Thoracic aorta (tissue), 2 donors: ENCODE measurements around the gene ESRRB. TPM values are rescaled to one million over a fixed set of nuclear protein-coding genes. Genes with fewer than 3 reads are reported as not detected.

Experiments
- ATAC-seq: fragments of 150-250 bp; one replicate; pipeline ENCODE4 v1.8.0; 2017; ENCODE audit warnings: low read depth; ENCODE audit not compliant: insufficient number of reproducible peaks, low FRiP score
- DNase-seq: peaks from one replicate; pipeline ENCODE4 v3.0.0-alpha.2; 2020; ENCODE audit warnings: low spot score
- H3K27ac ChIP-seq, 2 donors: fragments of 200-600 bp; sonication (generic); 1 replicate in 1 of 2; 2 replicates in 1 of 2; pipeline ENCODE4 v1.5.1; 2016; ENCODE audit warnings: mild to moderate bottlenecking in 2 of 2, moderate library complexity in 2 of 2
- H3K27me3 ChIP-seq: fragments of 200-600 bp; sonication (generic); replicated peaks from 2 replicates; pipeline ENCODE4 v1.6.0; 2016; ENCODE audit warnings: mild to moderate bottlenecking; ENCODE audit not compliant: insufficient read depth
- H3K36me3 ChIP-seq: fragments of 200-600 bp; sonication (generic); one replicate; pipeline ENCODE4 v1.5.1; 2016
- H3K4me1 ChIP-seq, 2 donors: fragments of 200-600 bp; sonication (generic); 1 replicate in 1 of 2; 2 replicates in 1 of 2; pipeline versions ENCODE4 v1.5.1 to v1.6.0; 2016; ENCODE audit warnings: low read depth in 2 of 2, mild to moderate bottlenecking in 1 of 2; ENCODE audit not compliant: control insufficient read depth in 1 of 2
- H3K4me3 ChIP-seq: fragments of 200-600 bp; sonication (generic); 2 replicates; pipeline ENCODE4 v1.5.1; 2016; ENCODE audit warnings: mild to moderate bottlenecking
- H3K9me3 ChIP-seq: fragments of 200-600 bp; sonication (generic); 2 replicates; pipeline ENCODE4 v1.5.1; 2016
- CTCF ChIP-seq: fragments of 200-600 bp; sonication (generic); IDR thresholded peaks from one replicate; pipeline ENCODE4 v1.5.1; 2019; ENCODE audit warnings: antibody characterized with exemption
- total RNA-seq, 2 donors: library from RNA; depleted of rRNA; stranded (reverse); fragments of >200 nt; gene quantifications; one replicate each; pipeline versions ENCODE4 v1.1.0 to v1.2.3, GENCODE V29; 2016

ESRRB gene
- total RNA-seq, 2 donors from 2014 or later = 4.6 TPM; not detected in 1

- H3K27me3 ChIP-seq = no peaks in the 10 kb centered on the region
- H3K27ac ChIP-seq = no peak overlapping the region
- no peak for ATAC-seq
- no peak for TF ChIP-seq CTCF
- no peak for DNase-seq
- H3K4me3 ChIP-seq = no peak overlapping the region
- no peaks in the 10 kb centered on the region for H3K4me1 ChIP-seq
- H3K9me3 ChIP-seq = no peaks in the 10 kb centered on the region
- no peaks in the 10 kb centered on the region for H3K36me3 ChIP-seq
Observed at GRCh38 chr14:76537906-76538647, 162.1 kb downstream of the ESRRB start.

- ATAC-seq (no peak), DNase-seq (no peak)
- no peak overlapping the region for H3K27ac ChIP-seq
- no peak overlapping the region for H3K4me3 ChIP-seq
- H3K27me3 ChIP-seq = no peaks in the 10 kb centered on the region
- no peaks in the 10 kb centered on the region for H3K9me3 ChIP-seq
- H3K36me3 ChIP-seq = no peaks in the 10 kb centered on the region
- no peaks in the 10 kb centered on the region for H3K4me1 ChIP-seq
- no peak for TF ChIP-seq CTCF
Observed at GRCh38 chr14:76538648-76539008, 162.7 kb downstream of the ESRRB start.

GRCh38 chr14:76539130-76539529, 163.2 kb downstream of the ESRRB start:
- DNase-seq = no peak
- H3K27me3 ChIP-seq = no peaks in the 10 kb centered on the region
- no peaks in the 10 kb centered on the region for H3K4me1 ChIP-seq
- no peaks in the 10 kb centered on the region for H3K9me3 ChIP-seq
- no peaks in the 10 kb centered on the region for H3K36me3 ChIP-seq
- TF ChIP-seq CTCF = no peak
- H3K27ac ChIP-seq = no peak overlapping the region
- ATAC-seq = no peak
- no peak overlapping the region for H3K4me3 ChIP-seq

- Histone ChIP-seq H3K9me3 (no peaks in the 10 kb centered on the region), H3K4me1 (no peaks in the 10 kb centered on the region), H3K36me3 (no peaks in the 10 kb centered on the region), H3K27me3 (no peaks in the 10 kb centered on the region), H3K27ac (no peak overlapping the region), H3K4me3 (no peak overlapping the region)
- TF ChIP-seq CTCF = no peak
- ATAC-seq (no peak), DNase-seq (no peak)
Observed at GRCh38 chr14:76541594-76542219, 165.8 kb downstream of the ESRRB start.

- H3K27me3 ChIP-seq = no peaks in the 10 kb centered on the region
- no peaks in the 10 kb centered on the region for H3K9me3 ChIP-seq
- H3K4me3 ChIP-seq = no peak overlapping the region
- H3K36me3 ChIP-seq = no peaks in the 10 kb centered on the region
- no peak for TF ChIP-seq CTCF
- H3K4me1 ChIP-seq = no peaks in the 10 kb centered on the region
- no peak for DNase-seq
- H3K27ac ChIP-seq = no peak overlapping the region
- ATAC-seq = no peak
Observed at GRCh38 chr14:76546426-76547221, 170.7 kb downstream of the ESRRB start.
